H9 (cell line): ENCODE data around the gene CLDN34. TPM values are rescaled to one million over a fixed set of nuclear protein-coding genes. Genes with fewer than 3 reads are reported as not detected.

Source experiments
- DNase-seq: peaks from one replicate; pipeline ENCODE4 v3.0.0-alpha.2; 2017
- H2AFZ ChIP-seq: one replicate; pipeline ENCODE4 v1.6.1; 2013; ENCODE audit warnings: mild to moderate bottlenecking, low read length, control low read depth, moderate library complexity
- H2AK5ac ChIP-seq: 2 replicates; pipeline ENCODE4 v1.6.1; 2013; ENCODE audit warnings: low read length, control low read depth, mixed read lengths; ENCODE audit not compliant: insufficient read length
- H2BK120ac ChIP-seq: one replicate; pipeline ENCODE4 v1.6.1; 2013; ENCODE audit warnings: low read depth, mild to moderate bottlenecking, low read length, control low read depth, inconsistent platforms; ENCODE audit not compliant: poor library complexity, severe bottlenecking
- H2BK12ac ChIP-seq: 2 replicates; pipeline ENCODE4 v1.6.1; 2013; ENCODE audit warnings: low read length, control low read depth, mixed read lengths, low read depth; ENCODE audit not compliant: insufficient read length
- H2BK15ac ChIP-seq: 2 replicates; pipeline ENCODE4 v1.6.1; 2013; ENCODE audit warnings: low read depth, low read length, control low read depth
- H2BK20ac ChIP-seq: one replicate; pipeline ENCODE4 v1.6.1; 2013; ENCODE audit warnings: low read depth, mild to moderate bottlenecking, low read length, control low read depth, inconsistent platforms; ENCODE audit not compliant: poor library complexity, severe bottlenecking
- H2BK5ac ChIP-seq: 2 replicates; pipeline ENCODE4 v1.6.1; 2013; ENCODE audit warnings: low read length, control low read depth, mixed read lengths; ENCODE audit not compliant: insufficient read length
- H3K14ac ChIP-seq: 2 replicates; pipeline ENCODE4 v1.6.1; 2013; ENCODE audit warnings: low read length, control low read depth; ENCODE audit not compliant: insufficient read depth
- H3K18ac ChIP-seq: 2 replicates; pipeline ENCODE4 v1.6.1; 2013; ENCODE audit warnings: low read depth, mild to moderate bottlenecking, mixed read lengths, low read length, control low read depth; ENCODE audit not compliant: insufficient read length
- H3K23ac ChIP-seq: 2 replicates; pipeline ENCODE4 v1.6.1; 2013; ENCODE audit warnings: low read length, control low read depth, mixed read lengths, low read depth; ENCODE audit not compliant: insufficient read length
- H3K23me2 ChIP-seq: 2 replicates; pipeline ENCODE4 v1.6.1; 2013; ENCODE audit warnings: low read depth, mild to moderate bottlenecking, mixed read lengths, low read length, control low read depth; ENCODE audit not compliant: insufficient read length, poor library complexity, severe bottlenecking
- H3K27ac ChIP-seq: 2 replicates; pipeline ENCODE4 v1.5.1; 2013; ENCODE audit warnings: low read length, control low read depth, mixed read lengths, low read depth; ENCODE audit not compliant: insufficient read length
- H3K27me3 ChIP-seq: 2 replicates; pipeline ENCODE4 v1.6.1; 2013; ENCODE audit warnings: low read length, control low read depth, inconsistent platforms; ENCODE audit not compliant: insufficient read depth
- H3K4ac ChIP-seq: 2 replicates; pipeline ENCODE4 v1.6.1; 2013; ENCODE audit warnings: low read depth, mild to moderate bottlenecking, control low read depth, inconsistent platforms, low read length, moderate library complexity
- H3K4me1 ChIP-seq: 2 replicates; pipeline ENCODE4 v1.6.1; 2013; ENCODE audit warnings: low read length, control low read depth, inconsistent platforms; ENCODE audit not compliant: insufficient read depth
- H3K4me2 ChIP-seq: 2 replicates; pipeline ENCODE4 v1.6.1; 2013; ENCODE audit warnings: low read length, control low read depth, mixed read lengths; ENCODE audit not compliant: insufficient read length, insufficient read depth
- H3K56ac ChIP-seq: 2 replicates; pipeline ENCODE4 v1.6.1; 2013; ENCODE audit warnings: low read depth, mild to moderate bottlenecking, mixed read lengths, low read length, control low read depth; ENCODE audit not compliant: insufficient read length
- H3K79me1 ChIP-seq: 2 replicates; pipeline ENCODE4 v1.6.1; 2013; ENCODE audit warnings: low read depth, mild to moderate bottlenecking, moderate library complexity, low read length, control low read depth, inconsistent platforms; ENCODE audit not compliant: insufficient read depth, poor library complexity, severe bottlenecking
- H3K79me2 ChIP-seq: 2 replicates; pipeline ENCODE4 v1.6.1; 2013; ENCODE audit warnings: low read length, control low read depth, inconsistent platforms; ENCODE audit not compliant: insufficient read depth
- H3K9ac ChIP-seq: 2 replicates; pipeline ENCODE4 v1.6.1; 2013; ENCODE audit warnings: low read length, control low read depth, mixed read lengths; ENCODE audit not compliant: insufficient read length; ENCODE audit errors: extremely low read depth
- H3K9me3 ChIP-seq: one replicate; pipeline ENCODE4 v1.6.1; 2013; ENCODE audit warnings: low read depth, low read length, inconsistent platforms; ENCODE audit not compliant: control insufficient read depth
- H3T11ph ChIP-seq: one replicate; pipeline ENCODE4 v1.6.1; 2013; ENCODE audit warnings: mild to moderate bottlenecking, low read length, control low read depth, inconsistent platforms
- H4K20me1 ChIP-seq: one replicate; pipeline ENCODE4 v1.6.1; 2013; ENCODE audit not compliant: control insufficient read depth, insufficient read length, insufficient read depth
- H4K5ac ChIP-seq: 2 replicates; pipeline ENCODE4 v1.6.1; 2013; ENCODE audit warnings: low read depth, mild to moderate bottlenecking, mixed read lengths, low read length, control low read depth; ENCODE audit not compliant: insufficient read length
- H4K8ac ChIP-seq: replicated peaks from 2 replicates; pipeline ENCODE4 v1.6.1; 2013; ENCODE audit warnings: low read length, control low read depth, mixed read lengths, low read depth; ENCODE audit not compliant: insufficient read length
- H4K91ac ChIP-seq: 2 replicates; pipeline ENCODE4 v1.6.1; 2013; ENCODE audit warnings: low read depth, mild to moderate bottlenecking, moderate library complexity, mixed read lengths, low read length, control low read depth; ENCODE audit not compliant: insufficient read length
- H3K27ac Mint-ChIP-seq, 3 experiments: 2 replicates in 2 of 3; 3 replicates in 1 of 3; pipeline ENCODE4 v1.8.0; 2020 to 2021; ENCODE audit warnings: mixed read lengths in 3 of 3, mild to moderate bottlenecking in 1 of 3, moderate library complexity in 1 of 3
- H3K27me3 Mint-ChIP-seq: 2 replicates; pipeline ENCODE4 v1.8.0; 2021; ENCODE audit warnings: low read depth, mild to moderate bottlenecking, moderate library complexity, mixed read lengths
- H3K36me3 Mint-ChIP-seq, 3 experiments: 2 replicates in 2 of 3; 3 replicates in 1 of 3; pipeline ENCODE4 v1.8.0; 2020 to 2021; ENCODE audit warnings: low read depth in 3 of 3, mixed read lengths in 3 of 3; ENCODE audit not compliant: insufficient read depth in 1 of 3
- H3K4me1 Mint-ChIP-seq, 2 experiments: 2 replicates each; pipeline ENCODE4 v1.8.0; 2020; ENCODE audit warnings: mixed read lengths in 2 of 2
- H3K4me3 Mint-ChIP-seq, 2 experiments: 2 replicates in 1 of 2; 3 replicates in 1 of 2; pipeline ENCODE4 v1.8.0; 2020 to 2021; ENCODE audit warnings: mild to moderate bottlenecking in 2 of 2, mixed read lengths in 2 of 2, moderate library complexity in 1 of 2
- H3K9me3 Mint-ChIP-seq, 2 experiments: 2 replicates in 1 of 2; 3 replicates in 1 of 2; pipeline ENCODE4 v1.8.0; 2020; ENCODE audit warnings: mild to moderate bottlenecking in 2 of 2, mixed read lengths in 2 of 2, moderate library complexity in 1 of 2
- CTCF ChIP-seq: fragments of 200-600 bp; sonication (generic); conservative IDR thresholded peaks from 3 replicates; pipeline ENCODE4 v1.8.0; 2021; ENCODE audit warnings: antibody characterized with exemption, mild to moderate bottlenecking
- WGBS: extraction: QIAGEN DNeasy Blood & Tissue Kit; methylation state at CpG from one replicate; pipeline ENCODE4 v1.1.7; 2013; ENCODE audit warnings: missing lambda C conversion rate, low lambda C conversion rate, mixed read lengths; ENCODE audit not compliant: insufficient read length; ENCODE audit errors: extremely low coverage; 5-methylcytosine and 5-hydroxymethylcytosine counted together
- total RNA-seq: library from RNA; stranded (reverse); gene quantifications from 2 replicates; pipeline ENCODE4 v1.2.1, GENCODE V29; 2021

CLDN34 gene
- total RNA-seq, 1 experiment from 2014 or later, result 0.39 TPM

GRCh38 chrX:9997041-9997440, 29.9 kb downstream of the CLDN34 start:
- Histone ChIP-seq H3K18ac (no peak overlapping the region), H2AK5ac (no peak overlapping the region), H4K5ac (no peak overlapping the region), H3K4me2 (no peak overlapping the region), H2BK15ac (no peak overlapping the region), H2BK12ac (no peak overlapping the region), H3K27me3 (no peaks in the 10 kb centered on the region), H3T11ph (no peak overlapping the region), H3K14ac (no peak overlapping the region), H2BK120ac (no peak overlapping the region), H2AFZ (no peak overlapping the region), H3K23me2 (no peaks in the 10 kb centered on the region), H4K20me1 (no peaks in the 10 kb centered on the region), H3K27ac (no peak overlapping the region), H3K9me3 (no peaks in the 10 kb centered on the region), H3K79me1 (no peaks in the 10 kb centered on the region), H4K8ac (no peak overlapping the region), H3K4ac (no peak overlapping the region), H3K9ac (no peak overlapping the region), H4K91ac (no peak overlapping the region), H3K23ac (no peak overlapping the region), H3K56ac (no peak overlapping the region), H3K4me1 (no peaks in the 10 kb centered on the region), H2BK5ac (no peak overlapping the region), H3K79me2 (no peaks in the 10 kb centered on the region), H2BK20ac (no peak overlapping the region)
- no peaks in the 10 kb centered on the region; the same call in 1 of the 2 replicates for H3K27me3 Mint-ChIP-seq
- DNase-seq, result no peak
- H3K4me1 Mint-ChIP-seq, result no peaks in the 10 kb centered on the region
- no peak overlapping the region for H3K4me3 Mint-ChIP-seq
- peaks cover 6 to 24% (median 20%) of the 10 kb centered on the region in 3 experiments; a peak in 6 of 7 replicates for H3K36me3 Mint-ChIP-seq
- no peak for TF ChIP-seq CTCF
- no CpG with 5 or more reads among the region's 9 CpGs for WGBS
- no peak overlapping the region for H3K27ac Mint-ChIP-seq
- peaks cover 66 to 68% of the 10 kb centered on the region in 2 experiments for H3K9me3 Mint-ChIP-seq
